Neural progenitor cell (in vitro differentiated cells): ENCODE data around the gene ZNF385A. TPM values are rescaled to one million over a fixed set of nuclear protein-coding genes. Genes with fewer than 3 reads are reported as not detected.

Experiments used
- DNase-seq: peaks from one replicate; pipeline ENCODE4 v3.0.0-alpha.2; 2016; ENCODE audit warnings: low spot score
- H2AFZ ChIP-seq: fragments of 200-600 bp; sonication (generic); replicated peaks from 2 replicates; pipeline ENCODE4 v1.6.1; 2016; ENCODE audit warnings: antibody characterized with exemption
- H3F3A ChIP-seq: fragments of 200-600 bp; sonication (generic); 2 replicates; pipeline ENCODE4 v1.6.1; 2016; ENCODE audit warnings: antibody characterized with exemption, low read depth
- H3K27ac ChIP-seq: fragments of 200-600 bp; sonication (generic); 2 replicates; pipeline ENCODE4 v1.5.1; 2016; ENCODE audit warnings: mild to moderate bottlenecking
- H3K27me3 ChIP-seq: fragments of 200-600 bp; sonication (generic); 2 replicates; pipeline ENCODE4 v1.6.1; 2016; ENCODE audit warnings: mild to moderate bottlenecking, moderate library complexity
- H3K36me3 ChIP-seq: fragments of 200-600 bp; sonication (generic); 2 replicates; pipeline ENCODE4 v1.5.1; 2016
- H3K4me1 ChIP-seq: fragments of 200-600 bp; sonication (generic); 2 replicates; pipeline ENCODE4 v1.6.1; 2016; ENCODE audit warnings: mixed run types
- H3K4me2 ChIP-seq: fragments of 200-600 bp; sonication (generic); 2 replicates; pipeline ENCODE4 v1.6.1; 2016
- H3K4me3 ChIP-seq: fragments of 200-600 bp; sonication (generic); 2 replicates; pipeline ENCODE4 v1.5.1; 2016
- H3K79me2 ChIP-seq: fragments of 200-600 bp; sonication (generic); 2 replicates; pipeline ENCODE4 v1.6.1; 2016; ENCODE audit warnings: low read depth
- H3K9ac ChIP-seq: fragments of 200-600 bp; sonication (generic); 2 replicates; pipeline ENCODE4 v1.6.1; 2016
- H3K9me3 ChIP-seq: fragments of 200-600 bp; sonication (generic); 2 replicates; pipeline ENCODE4 v1.5.1; 2016; ENCODE audit warnings: low read depth
- H4K20me1 ChIP-seq: fragments of 200-600 bp; sonication (generic); 2 replicates; pipeline ENCODE4 v1.6.1; 2016; ENCODE audit warnings: low read depth
- H3K27ac Mint-ChIP-seq: 3 replicates; pipeline ENCODE4 v1.8.0; 2021; ENCODE audit warnings: mixed read lengths
- H3K27me3 Mint-ChIP-seq: 2 replicates; pipeline ENCODE4 v1.8.0; 2022; ENCODE audit warnings: low read depth, mild to moderate bottlenecking, inconsistent platforms, moderate library complexity, mixed read lengths; ENCODE audit not compliant: insufficient read depth
- H3K36me3 Mint-ChIP-seq: 3 replicates; pipeline ENCODE4 v1.8.0; 2021; ENCODE audit warnings: mixed read lengths
- H3K4me1 Mint-ChIP-seq: 3 replicates; pipeline ENCODE4 v1.8.0; 2021; ENCODE audit warnings: mixed read lengths
- H3K4me3 Mint-ChIP-seq: 3 replicates; pipeline ENCODE4 v1.8.0; 2021; ENCODE audit warnings: mild to moderate bottlenecking, moderate library complexity, mixed read lengths
- H3K9me3 Mint-ChIP-seq: 3 replicates; pipeline ENCODE4 v1.8.0; 2020; ENCODE audit warnings: mixed read lengths
- EZH2 ChIP-seq: fragments of 200-600 bp; sonication (generic); IDR thresholded peaks from 2 replicates; pipeline ENCODE4 v1.6.1; 2017; ENCODE audit warnings: antibody characterized with exemption, mild to moderate bottlenecking, moderate library complexity
- EZH2phosphoT487 ChIP-seq: fragments of 200-600 bp; sonication (generic); IDR thresholded peaks from 2 replicates; pipeline ENCODE4 v1.6.1; 2017; ENCODE audit warnings: antibody characterized with exemption
- total RNA-seq: library from RNA; depleted of rRNA; stranded (reverse); fragments of >200 nt; gene quantifications from 2 replicates; pipeline ENCODE4 v1.2.3, GENCODE V29; 2015; ENCODE audit warnings: low replicate concordance
- TF ChIP-seq, protein P1 (sequence below): fragments of 200-600 bp; sonication (generic); IDR thresholded peaks from 2 replicates; pipeline ENCODE4 v1.5.1; 2017; ENCODE audit warnings: antibody characterized with exemption, mild to moderate bottlenecking

Gene ZNF385A
- total RNA-seq, 1 donor from 2014 or later, result 6.2 TPM

DNA sequence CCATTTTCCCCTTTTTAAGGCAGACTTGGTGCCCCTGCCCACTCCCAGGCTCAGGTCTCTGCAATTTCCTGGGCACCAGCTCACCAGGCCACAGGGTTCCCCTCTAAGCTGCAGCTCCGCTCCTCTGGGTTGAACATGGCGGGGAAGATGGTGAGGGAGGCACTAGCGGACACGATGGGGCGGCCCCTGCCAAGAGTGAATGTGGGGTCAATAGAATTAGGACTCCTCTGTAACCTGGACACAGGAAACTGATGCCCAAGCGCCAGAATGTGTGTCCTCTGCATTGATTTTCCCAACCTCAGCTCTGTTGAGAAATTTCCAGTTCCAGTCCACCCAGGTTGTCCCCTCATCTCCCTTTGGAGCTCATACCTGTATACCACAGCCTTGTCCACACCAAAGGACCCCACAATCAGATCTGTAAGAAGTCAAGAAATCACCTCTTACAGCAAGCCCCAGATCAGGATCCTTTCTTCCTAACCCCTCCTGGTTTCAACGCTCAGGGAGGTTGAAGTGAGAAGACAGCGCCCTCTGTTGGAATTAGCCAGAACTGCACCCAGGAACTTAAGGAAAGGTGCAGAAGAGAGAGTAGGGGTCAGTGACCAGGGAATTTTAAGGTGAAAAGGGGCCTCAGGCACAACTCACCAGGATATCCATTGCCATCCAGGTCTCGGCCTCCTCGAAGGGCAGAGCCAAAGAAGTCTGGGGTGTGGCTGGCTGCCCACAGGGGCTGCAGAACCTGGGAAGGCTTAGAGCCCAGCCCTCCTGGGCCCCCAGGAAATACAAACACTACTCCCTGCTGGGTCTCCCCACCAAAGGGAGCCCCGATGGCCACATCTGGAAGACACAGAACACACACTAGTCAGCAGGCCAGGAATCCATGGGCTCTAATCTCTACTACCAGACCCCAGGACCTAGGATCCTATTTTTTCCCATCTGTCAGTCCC is 19.8 kb upstream of the ZNF385A start:
- Histone ChIP-seq H3K79me2 (no peaks in the 10 kb centered on the region), H3F3A (peaks cover 12% of the 10 kb centered on the region), H2AFZ (no peak overlapping the region), H3K4me3 (no peak overlapping the region), H3K36me3 (no peaks in the 10 kb centered on the region), H3K27me3 (no peaks in the 10 kb centered on the region), H3K4me1 (no peaks in the 10 kb centered on the region), H3K27ac (no peak overlapping the region), H3K9me3 (no peaks in the 10 kb centered on the region), H3K4me2 (no peak overlapping the region), H3K9ac (no peak overlapping the region), H4K20me1 (peaks cover 4% of the 10 kb centered on the region)
- Mint-ChIP-seq H3K4me1 (peaks cover 4% of the 10 kb centered on the region), H3K9me3 (no peaks in the 10 kb centered on the region), H3K27me3 (peaks cover 7% of the 10 kb centered on the region), H3K27ac (no peak overlapping the region), H3K4me3 (no peak overlapping the region), H3K36me3 (peaks cover 43% of the 10 kb centered on the region)
- peak; percentile 84 for DNase-seq
- TF ChIP-seq, protein P1, sequence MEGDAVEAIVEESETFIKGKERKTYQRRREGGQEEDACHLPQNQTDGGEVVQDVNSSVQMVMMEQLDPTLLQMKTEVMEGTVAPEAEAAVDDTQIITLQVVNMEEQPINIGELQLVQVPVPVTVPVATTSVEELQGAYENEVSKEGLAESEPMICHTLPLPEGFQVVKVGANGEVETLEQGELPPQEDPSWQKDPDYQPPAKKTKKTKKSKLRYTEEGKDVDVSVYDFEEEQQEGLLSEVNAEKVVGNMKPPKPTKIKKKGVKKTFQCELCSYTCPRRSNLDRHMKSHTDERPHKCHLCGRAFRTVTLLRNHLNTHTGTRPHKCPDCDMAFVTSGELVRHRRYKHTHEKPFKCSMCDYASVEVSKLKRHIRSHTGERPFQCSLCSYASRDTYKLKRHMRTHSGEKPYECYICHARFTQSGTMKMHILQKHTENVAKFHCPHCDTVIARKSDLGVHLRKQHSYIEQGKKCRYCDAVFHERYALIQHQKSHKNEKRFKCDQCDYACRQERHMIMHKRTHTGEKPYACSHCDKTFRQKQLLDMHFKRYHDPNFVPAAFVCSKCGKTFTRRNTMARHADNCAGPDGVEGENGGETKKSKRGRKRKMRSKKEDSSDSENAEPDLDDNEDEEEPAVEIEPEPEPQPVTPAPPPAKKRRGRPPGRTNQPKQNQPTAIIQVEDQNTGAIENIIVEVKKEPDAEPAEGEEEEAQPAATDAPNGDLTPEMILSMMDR, result peak; percentile 100
- TF ChIP-seq EZH2phosphoT487, result no peak

DNA sequence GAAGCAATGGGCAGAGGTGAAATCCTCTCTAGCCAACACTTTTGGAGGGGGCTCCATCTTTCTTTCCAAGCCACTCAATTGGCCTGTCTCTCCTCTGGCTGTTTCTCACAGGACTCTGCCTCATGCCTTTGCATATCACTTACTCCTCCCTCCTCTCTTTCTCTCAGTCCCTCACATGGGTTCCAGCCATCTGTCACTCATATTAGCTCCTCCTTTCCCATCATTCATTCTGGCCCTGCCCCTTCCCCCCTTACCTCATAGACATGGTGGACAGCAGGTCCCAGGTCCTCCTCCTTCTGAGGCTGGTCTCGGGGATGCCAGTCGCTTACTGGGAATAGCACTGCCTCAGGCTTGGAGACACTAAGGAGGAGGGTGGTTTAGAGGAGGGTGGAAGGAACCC is 16.6 kb upstream of the ZNF385A start:
- TF ChIP-seq EZH2phosphoT487, result no peak
- no peak for TF ChIP-seq EZH2
- TF ChIP-seq, protein P1, result no peak
- Histone ChIP-seq H3K4me3 (no peak overlapping the region), H2AFZ (no peak overlapping the region), H3K4me2 (no peak overlapping the region), H3K27me3 (no peaks in the 10 kb centered on the region), H3K9me3 (no peaks in the 10 kb centered on the region), H3K27ac (no peak overlapping the region), H3K79me2 (no peaks in the 10 kb centered on the region), H4K20me1 (peaks cover 4% of the 10 kb centered on the region), H3K4me1 (no peaks in the 10 kb centered on the region), H3K9ac (no peak overlapping the region), H3F3A (peaks cover 12% of the 10 kb centered on the region), H3K36me3 (no peaks in the 10 kb centered on the region)
- H3K36me3 Mint-ChIP-seq, result peaks cover 39% of the 10 kb centered on the region
- DNase-seq, result no peak
- no peaks in the 10 kb centered on the region for H3K9me3 Mint-ChIP-seq
- peaks cover 4% of the 10 kb centered on the region for H3K4me1 Mint-ChIP-seq
- peaks cover 3% of the 10 kb centered on the region for H3K27me3 Mint-ChIP-seq
- no peak overlapping the region for H3K27ac Mint-ChIP-seq
- no peak overlapping the region for H3K4me3 Mint-ChIP-seq

DNA sequence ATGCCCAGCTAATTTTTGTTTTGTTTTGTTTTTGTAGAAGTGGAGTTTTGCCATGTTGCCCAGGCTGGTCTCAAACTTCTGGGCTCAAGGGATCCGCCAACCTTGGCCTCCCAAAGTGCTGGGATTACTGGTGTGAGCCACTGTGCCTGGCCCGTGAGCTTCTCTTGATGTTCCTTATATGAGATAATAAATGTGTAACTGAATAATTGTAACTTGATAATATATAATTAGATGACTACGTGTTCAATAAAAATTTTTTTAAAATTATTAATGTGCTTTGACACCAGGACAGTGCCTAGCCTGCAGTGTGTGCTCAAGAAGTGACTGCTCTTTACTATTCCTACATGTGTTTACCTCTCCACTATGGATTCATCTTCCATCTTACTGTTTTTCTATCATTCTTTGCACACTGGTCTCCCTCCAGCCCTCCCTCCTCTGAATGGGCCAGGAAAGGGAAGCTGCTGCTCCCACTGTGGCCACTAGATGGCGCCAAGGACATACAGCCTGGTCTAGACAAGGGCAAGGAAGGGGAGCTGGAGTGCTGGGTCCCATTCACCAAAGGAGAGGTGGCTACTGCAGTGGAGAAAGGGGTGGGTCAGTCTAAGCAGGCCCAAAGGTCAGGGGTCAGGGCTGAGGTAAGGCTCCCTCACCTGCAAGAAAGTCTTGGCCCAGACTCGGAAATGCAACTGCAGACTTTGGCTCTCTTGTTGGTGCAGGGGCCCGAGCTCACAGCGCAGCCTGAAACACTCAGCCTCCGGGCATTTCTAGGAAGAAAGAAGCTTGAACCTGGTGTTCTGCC is 14.7 kb upstream of the ZNF385A start:
- Histone ChIP-seq H3K4me2 (no peak overlapping the region), H3K27me3 (no peaks in the 10 kb centered on the region), H2AFZ (no peak overlapping the region), H3K27ac (peak overlapping the region; percentile 33), H4K20me1 (no peaks in the 10 kb centered on the region), H3K4me1 (no peaks in the 10 kb centered on the region), H3K36me3 (no peaks in the 10 kb centered on the region), H3K9ac (no peak overlapping the region), H3K79me2 (no peaks in the 10 kb centered on the region), H3F3A (peaks cover 18% of the 10 kb centered on the region), H3K4me3 (no peak overlapping the region), H3K9me3 (no peaks in the 10 kb centered on the region)
- peaks cover 5% of the 10 kb centered on the region for H3K27me3 Mint-ChIP-seq
- peaks cover 32% of the 10 kb centered on the region for H3K36me3 Mint-ChIP-seq
- H3K27ac Mint-ChIP-seq, result no peak overlapping the region
- H3K4me3 Mint-ChIP-seq, result no peak overlapping the region
- TF ChIP-seq EZH2, result no peak
- TF ChIP-seq, protein P1, result peak; percentile 99
- H3K4me1 Mint-ChIP-seq, result peaks cover 3% of the 10 kb centered on the region
- peak; percentile 81 for DNase-seq
- no peaks in the 10 kb centered on the region for H3K9me3 Mint-ChIP-seq
